HG03175 (cell line): ENCODE results near the gene TP53I11.

Source experiments
- ATAC-seq: cut with Tn5 transposase; IDR thresholded peaks from one replicate; pipeline ENCODE4 v1.9.1; 2021; ENCODE audit warnings: mild to moderate bottlenecking, moderate library complexity; ENCODE audit not compliant: unreplicated experiment

The TP53I11 gene

DNA sequence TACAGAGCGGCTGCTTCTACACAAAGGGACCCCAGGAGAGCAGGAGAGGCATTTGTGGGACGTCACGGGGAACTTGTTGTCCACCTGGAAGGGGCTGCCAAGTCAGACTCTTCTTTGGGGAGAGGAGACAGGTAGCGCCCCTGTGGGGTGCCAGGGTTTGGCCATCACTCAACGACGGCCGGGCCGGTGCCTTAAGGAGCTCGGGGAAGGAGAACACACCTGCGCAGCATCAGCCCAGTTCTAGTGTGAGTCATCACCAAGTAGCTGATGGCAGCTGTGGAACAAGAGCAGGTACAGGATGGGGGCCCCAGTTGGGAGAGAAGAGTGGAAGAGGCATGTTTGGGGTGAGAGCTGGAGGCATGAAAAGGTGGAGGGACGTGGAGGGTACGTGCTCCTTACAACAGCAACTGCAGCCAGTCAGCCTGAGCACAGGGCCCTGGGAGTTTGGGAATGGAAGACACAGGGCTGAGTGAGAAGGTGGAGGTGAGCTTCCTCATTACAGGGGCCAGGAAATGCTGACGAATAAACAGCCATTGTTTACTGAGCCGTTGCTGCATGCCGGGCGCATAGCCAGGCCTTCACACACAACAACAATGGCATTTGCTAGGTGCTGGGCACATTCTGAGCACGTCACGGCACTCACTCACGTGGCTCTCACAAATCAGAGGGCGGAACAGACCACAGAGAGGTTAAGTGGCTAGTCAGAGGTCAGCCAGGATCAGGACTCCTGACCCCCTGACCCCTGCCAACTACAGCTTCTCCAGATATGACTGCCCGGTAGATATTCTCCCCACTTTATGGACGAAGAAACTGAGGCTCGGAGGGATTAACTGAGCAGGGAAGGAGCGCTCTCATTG is 29.1 kb upstream of the TP53I11 start:
- ATAC-seq, result no peak

DNA sequence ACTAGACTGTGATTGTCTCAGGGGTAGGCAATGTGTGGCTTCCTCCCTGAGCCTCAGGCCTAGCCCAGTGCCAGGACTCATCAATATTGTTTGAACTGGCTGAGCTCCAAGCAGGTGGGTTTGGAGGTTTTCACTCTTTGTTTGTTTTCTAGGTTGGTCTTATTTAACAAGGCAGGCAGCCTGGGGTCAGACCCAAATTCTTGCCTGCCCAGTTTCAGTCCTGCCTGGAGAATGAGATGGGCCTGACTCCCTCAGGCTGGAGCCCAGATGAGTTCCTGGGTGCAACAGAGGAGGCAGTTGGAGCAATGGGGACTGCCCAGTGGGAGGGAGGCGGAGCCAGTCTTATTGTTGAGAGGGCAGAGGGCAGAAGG is 28.3 kb upstream of the TP53I11 start:
- no peak for ATAC-seq

DNA sequence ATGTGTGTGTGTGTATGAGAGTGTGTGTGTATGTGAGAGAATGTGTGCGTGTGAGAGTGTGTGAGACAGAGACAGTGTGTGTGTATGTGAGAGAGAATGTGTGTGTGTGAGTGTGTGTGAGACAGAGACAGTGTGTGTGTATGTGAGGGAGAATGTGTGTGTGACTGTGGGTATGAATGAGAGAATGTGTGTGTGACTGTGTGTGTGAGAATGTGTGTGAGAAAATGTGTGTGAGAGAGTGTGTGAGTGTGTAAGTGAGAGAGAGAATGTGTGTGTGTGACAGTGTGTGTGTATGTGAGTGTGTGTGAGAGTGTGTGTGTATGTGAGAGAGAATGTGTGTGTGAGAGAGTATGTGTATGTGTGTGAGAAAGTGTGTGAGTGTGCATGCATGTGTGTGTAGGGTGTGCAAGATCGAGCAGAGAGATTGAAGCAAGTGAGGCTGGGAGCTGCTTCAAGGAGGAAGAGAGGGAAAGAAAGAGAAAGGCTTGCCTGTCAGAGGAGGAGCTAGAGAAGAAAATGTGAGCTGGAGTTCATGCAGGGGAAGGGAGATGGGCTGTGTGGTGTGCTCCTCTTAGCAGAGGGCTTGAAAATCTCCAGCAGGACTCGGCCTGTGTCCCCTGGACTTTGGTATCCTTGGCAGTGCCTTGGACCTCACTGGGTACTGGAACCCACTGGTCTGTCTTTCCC is 27.7 kb upstream of the TP53I11 start:
- ATAC-seq, result no peak

DNA sequence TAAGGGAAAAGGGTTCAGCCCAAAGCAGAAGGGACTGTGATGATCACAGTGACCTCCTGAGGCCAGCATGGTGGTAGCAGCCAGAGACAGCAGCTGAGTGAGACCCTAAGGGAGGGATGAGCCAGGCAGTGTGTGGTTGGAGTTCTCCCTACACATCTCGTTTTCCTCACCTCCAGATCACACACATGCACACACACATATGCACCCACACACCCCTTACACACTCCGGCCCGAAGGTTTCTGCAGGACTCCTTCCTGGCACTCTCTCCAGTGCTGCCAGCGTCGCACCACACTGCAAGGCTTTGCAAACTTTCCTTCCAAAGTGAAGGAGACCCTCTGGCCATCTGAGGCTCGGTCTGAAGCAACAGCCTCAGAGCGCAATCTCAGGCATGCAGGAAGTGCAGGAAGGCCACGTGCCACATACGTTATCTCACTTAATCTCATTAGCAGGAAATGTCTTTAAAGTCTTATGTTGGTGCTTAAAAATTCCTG is 26.9 kb upstream of the TP53I11 start:
- no peak for ATAC-seq

DNA sequence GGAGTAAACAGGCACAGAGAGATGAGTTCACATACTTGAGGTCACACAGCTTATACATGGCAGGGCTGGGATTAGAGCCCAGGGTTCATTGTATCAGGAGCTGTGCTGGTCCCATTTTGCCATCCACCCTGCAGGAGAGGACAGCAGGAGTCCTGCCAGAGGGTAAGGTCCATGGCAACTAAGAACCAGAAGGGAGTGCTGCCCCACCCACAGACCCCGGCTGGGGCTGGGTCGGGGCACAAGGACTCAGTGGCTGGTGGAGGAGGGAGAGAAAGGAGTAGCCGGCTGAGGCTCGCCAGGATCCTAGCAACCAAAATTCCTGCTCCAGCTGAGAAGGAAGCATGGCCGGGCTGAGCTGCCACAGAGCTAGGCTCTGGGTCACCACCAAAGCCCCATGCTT is 25.9 kb upstream of the TP53I11 start:
- no peak for ATAC-seq

DNA sequence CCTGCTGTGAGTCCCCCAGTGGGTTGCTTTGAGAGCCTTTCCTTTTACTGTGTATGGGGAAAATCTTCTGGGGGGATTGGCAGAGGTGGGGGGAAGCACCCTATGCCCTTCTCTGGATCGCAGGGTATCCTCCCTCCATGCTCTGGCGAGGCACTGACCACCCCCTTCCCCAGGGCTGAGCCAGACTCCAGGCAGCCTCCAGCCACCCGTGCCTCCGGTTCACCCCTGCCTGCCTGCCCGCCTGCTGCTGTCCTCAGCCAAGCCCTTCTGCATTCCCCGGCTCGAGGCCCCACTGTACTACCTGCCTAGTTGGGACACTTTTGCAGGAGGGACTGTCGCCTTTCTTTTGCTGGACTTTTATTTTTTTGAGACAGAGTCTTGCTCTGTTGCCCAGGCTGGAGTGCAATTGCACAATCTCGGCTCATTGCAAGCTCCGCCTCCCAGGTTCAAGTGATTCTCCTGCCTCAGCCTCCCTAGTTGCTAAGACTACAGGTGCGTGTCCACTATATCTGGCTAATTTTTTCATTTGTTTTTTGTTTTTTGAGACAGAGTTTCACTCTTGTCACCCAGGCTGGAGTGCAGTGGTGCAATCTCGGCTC is 23.8 kb upstream of the TP53I11 start:
- no peak for ATAC-seq

DNA sequence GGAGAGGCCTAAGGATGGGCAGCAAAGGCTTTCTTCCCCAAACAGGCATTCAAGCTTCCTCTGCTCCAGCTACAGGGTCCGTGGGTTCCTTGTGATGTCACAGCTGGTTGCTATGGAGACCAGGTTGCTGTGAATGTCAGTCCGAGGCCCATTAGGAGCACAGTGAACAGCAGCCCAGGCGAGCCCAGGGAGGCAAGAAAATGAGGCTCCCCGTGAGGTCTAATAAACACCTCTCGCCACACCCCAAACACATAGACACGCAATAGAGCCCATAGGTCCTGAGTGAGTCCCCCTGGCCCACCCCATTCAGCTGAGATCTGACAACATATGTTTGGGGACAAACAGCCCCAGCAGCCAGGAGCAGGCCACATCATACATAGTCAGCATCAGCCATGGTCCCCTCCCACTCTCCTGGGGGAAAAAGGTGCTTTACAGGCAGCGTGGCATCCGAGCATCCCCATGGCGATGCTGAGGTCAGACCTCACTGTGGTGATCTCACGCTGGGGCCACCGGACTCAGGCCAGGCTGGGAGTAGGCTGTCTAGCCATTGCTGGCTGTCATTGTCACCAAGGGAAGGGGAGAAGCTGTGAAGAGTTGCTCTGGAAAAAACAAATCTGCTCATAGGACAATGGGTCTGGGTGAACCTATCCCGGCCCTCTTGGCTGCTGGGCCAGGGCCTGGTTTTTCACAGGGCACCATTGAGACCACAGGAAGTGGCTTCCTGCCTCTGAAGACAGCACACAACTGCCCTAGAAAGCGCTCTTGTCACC is 23.1 kb upstream of the TP53I11 start:
- no peak for ATAC-seq

DNA sequence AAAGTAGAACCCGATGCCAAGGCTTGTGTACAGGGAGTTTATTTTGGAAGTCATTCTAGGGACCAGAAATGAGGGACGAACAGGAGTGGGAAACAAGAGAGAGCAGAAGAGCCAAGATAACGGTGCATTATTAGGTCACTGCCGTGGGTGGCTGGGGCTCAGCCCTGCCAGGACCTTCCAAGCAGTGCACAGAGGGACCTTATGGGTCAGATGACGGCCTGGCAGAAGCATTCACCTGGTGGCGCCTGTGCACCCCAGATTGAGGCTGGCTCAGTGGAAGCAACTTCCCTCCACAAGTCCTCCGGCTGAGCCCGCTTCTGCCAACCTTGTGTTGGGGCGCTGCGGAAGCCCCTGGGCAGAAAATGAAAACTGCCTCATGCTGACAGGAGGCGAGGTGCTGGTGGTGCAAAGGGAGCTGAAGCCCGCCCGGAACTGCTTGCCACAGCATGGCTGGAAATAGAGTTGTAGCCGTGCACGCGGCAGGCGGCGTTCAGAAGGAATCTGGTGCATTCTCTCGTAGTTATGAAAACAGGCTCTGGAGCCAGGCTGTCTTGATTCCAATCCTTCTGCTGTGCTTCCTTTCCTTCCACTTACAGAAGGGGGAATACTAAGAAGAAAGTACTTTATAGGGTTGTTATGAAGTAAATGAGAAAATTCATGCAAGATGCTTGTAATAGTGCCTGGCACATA is 22.2 kb upstream of the TP53I11 start:
- no peak for ATAC-seq

DNA sequence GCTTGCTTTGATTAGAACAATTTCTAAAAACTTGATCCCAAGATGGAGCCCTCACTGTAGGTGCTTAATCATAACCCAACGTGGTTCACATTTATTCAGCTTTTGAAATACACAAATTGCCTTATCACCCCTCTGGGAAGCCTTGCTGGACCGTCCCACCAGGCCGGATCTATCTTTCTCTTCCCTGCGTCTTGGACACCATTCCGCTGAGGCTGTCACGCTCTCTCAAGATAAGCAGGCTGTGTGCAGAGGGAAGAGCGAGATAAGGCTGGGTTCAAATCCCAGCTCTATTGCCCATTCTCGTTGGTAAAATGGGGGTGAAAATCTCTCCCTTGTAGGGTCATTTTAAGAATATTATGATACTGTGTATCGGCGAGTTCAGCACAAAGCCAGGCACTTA is 20.5 kb upstream of the TP53I11 start:
- no peak for ATAC-seq

DNA sequence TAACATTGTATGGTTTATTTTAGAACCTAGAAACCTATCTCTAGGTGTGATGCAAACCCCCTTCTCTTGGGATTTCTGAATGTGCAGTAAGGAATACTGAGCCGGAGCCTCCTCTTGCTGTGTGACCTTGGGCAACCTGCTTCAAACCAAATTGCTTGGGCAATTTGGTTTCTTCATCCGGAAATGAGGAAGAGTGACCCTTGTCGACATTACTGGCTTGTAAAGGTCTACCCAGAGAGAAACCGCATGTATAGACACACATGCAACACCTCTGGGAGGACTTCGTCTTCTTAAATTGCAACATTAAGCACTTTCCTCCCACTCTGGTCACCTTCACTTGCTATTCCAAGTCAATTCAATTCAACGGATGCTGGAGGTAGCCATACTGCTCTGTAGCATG is 19.6 kb upstream of the TP53I11 start:
- no peak for ATAC-seq

DNA sequence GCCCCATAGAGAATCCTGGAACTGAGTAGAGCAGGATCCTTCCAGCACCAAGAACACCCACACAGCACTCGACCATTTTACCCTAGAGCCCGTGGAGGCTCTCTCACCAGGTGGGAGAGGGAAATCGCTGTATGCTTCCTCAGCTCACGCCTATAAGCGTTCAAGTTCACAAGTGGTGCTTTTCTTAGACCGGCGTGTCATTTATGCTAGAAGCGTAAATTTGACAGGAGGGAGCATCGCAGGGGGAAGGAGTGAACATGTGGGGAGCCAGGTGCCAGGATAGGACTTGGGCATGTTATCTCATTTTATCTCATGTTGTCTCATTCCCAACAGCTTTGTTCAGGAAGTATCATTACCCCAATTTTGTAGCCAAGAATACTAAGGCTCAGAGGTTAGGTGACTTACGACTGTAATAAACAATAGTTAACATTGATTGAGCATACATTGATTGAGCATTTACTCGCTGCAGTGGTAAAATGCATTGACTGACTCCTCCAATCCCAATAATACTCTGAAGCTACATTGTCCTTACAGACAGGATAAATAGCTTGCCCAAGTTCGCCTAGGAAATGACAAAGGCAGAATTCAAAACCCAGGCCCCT is 19.1 kb upstream of the TP53I11 start:
- no peak for ATAC-seq

DNA sequence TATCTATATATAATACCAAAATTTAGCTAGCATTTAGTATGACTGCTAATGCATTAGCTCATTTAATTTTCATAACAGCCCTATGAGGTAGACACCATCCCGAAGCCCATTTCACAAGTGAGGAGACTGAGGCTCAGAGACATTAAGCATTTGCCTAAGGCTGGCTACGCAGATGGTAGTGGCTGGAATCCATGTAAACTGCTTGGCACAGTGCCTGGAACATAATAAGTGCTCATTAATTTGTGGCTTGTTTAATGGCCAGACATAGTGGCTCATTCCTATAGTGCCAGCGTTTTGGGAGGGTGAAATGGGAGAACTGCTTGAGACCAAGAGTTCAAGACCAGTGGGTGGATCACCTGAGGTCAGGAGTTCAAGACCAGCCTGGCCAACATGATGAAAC is 17.8 kb upstream of the TP53I11 start:
- no peak for ATAC-seq

DNA sequence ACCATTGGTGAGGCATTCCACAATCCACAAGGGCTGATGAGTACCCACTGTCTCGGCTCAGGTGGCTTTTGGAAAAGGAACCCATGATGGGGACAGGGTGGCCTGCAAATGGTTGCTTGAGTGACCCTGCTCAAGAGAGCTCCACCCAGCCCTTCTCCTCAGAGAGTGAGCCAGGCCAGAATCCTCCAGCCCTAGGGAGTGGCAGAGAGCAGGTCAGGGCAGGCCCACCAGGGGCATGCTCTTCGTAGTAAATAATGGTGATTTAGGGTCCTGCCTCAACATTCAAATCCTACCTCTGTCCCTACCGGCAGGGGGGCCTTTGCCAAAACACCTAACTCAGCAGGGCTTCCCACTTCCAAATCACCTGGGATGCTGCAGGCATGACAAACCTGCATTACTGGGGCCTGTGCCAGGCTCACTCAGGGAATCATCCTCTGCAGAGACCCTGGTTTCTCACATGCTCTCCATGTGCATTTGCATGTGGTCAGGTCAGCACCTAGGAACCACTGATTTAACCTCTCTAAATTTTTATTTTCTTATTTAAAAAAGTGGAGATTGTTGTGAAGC is 17.3 kb upstream of the TP53I11 start:
- ATAC-seq, result no peak

DNA sequence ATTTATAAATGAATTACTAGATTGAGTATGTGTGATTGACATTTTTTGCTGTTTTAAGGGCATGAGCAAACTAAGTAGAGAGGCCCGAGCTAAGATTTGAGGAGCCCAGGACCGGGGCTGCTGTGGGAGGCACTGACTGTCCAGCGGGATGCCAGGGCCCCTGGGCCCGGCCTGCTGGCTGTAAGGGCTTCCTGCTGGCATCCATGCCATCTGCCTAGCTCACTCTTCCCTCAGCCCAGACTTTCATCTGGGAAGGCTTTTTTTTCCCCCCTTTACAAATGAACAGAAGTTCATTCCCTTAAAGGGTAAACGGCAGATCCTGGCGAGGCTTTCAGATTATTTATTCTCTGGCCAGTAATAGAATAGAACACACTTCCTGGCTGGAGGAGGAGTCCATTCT is 16.0 kb upstream of the TP53I11 start:
- ATAC-seq, result no peak

DNA sequence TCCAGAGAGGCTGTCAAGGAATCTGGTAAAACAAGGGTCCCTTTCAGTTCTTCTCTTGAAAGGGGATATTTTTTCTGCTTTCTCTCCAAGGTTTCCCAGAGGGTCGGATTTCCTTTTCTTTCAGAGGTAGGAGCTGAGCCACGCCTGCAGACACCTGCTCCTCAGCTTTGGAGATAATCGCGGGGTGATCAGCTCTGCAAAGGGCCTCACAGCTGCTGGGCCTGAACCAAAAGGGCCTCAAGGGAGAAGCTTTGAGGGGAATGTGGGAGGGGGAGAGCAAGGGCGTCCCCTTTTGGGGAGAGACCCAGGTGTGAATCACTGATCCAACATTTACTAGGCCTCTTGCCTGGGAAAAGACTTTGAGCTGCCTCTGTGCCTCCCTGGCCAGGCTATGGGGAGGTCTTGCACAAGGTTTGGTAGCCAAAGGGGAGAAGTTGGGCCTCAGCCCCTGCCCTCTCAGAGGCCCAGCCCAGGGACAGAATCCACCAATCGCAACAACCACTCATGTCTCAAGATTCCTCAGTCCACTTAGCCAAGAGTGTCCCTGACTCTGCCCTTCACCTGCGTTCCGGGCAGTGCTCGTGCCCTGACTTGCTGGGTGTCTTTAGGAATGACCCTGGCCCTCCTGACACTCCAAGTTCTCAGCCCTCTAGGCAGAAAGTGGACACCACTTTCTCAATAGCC is 14.0 kb upstream of the TP53I11 start:
- no peak for ATAC-seq

DNA sequence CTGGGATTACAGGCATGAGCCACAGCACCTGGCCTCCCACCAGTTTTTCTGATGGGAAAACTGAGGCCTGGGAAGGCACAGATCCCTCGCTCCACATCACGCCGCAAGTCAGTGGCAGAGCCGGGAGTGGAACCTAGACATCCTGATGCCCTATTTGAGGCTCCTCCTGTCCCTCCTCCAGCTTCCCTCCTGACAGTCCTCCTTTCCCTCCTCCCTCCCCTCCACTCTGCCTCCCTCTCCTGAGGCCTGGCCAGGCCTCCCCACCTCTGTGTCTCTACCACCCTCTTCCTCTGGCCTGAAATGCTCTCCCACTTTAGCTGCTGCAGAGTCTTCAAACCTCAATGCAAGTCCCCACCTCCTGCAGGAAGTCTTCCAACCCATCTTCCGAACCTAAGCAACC is 13.3 kb upstream of the TP53I11 start:
- ATAC-seq, result no peak

DNA sequence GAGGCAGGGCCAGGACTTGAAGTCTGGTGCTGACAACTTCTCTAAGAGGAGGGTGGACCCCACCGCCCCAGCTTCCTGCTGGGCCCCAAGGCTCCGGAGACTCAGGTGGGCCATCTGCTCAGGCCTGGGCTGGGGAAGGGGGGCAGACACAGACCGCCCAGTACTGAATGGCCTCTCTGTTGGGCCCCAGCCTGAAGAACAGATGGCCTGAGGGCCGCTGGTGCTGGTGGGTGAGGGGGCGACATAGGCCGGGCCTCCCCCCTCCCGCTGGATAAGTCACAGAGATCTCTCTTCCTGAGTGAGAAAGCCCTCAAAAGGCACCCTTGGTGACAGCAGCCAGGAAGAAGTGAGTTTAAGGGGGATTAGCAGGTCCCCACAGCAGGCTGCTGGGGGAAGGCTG is 12.5 kb upstream of the TP53I11 start:
- no peak for ATAC-seq

DNA sequence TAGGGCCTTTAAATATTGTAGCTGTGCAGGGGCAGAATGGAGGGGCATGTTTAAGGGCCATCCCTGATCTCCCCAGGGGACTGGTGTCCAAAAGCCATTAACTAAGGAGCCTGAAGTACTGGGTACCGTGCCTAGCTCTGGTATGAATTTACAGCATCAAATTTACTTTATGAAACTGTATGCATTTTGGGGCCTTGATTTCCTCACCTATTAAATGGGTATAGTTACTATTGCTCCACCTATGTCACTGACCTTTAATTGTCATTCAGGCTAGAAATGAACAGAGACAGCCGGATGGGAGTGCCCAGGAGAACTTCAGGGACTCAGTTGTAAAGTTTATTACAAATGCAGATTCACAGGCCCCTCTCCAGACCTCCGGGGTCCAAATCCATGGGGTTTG is 11.8 kb upstream of the TP53I11 start:
- ATAC-seq, result no peak

DNA sequence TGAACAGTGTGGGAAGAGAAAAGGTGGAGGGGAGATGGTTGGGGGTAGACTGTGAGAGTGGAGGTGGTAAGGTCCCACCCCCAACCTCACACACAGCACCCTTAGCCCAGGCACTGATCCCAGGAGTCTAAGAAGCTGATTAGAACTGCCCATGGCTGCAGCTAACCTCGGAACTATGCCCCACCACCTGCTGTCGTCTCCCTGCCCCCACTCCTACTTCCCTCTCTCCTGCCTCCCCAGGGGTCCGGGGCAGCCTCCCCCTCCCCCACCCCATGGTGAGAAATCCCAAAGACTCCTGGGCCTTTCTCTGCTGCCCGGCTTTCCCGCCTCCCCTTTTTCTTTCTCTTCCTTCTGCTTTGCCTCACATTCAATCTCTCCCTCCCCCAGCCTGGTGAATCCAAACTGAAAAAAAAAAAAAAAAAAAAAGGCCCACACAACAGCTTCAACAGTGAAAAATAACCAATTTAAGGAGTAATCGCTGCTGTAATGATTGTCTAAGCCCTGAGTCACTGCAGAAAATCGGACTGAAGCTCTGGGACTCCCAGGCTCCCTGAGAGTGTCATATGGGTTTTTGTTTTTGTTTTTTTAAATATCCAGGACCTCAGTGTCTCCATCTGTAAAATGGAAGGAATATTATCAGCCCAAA is 9.6 kb upstream of the TP53I11 start:
- ATAC-seq, result no peak
